ENCODE results near the gene HLTF.

Gene HLTF

DNA sequence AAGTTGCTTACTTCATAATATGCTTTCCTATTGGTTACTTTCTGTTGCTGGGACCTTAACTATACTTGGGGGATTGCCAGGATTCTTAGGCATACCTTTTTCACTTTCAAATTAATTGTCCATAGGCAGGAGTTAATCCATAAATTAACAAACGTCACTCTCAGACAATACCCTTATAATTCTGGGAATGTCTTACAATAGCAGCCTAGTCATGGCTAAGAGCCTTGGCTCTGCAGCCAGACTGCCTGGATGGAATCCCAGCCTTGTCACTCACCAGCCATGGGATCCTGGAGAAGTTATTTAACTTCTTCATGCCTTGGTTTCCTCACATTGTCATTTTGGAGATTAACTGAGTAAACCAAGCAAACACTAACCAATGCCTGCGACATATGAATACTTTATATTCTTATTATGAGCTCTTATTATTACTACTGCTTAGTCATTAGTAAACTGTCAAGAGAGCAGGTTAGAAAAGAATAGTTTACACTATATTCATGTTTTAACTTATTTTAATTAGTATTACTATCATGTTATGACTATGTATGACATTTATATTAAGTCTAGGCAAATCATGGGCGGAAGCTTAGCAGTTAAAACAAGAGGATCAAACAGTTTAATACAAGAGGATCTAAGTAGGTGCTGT, 66.0 kb downstream of the HLTF start:
- H3K4me3 ChIP-seq (ENCODE audit: low read depth, low read length): no peak overlapping the region
- TF ChIP-seq, protein P1, sequence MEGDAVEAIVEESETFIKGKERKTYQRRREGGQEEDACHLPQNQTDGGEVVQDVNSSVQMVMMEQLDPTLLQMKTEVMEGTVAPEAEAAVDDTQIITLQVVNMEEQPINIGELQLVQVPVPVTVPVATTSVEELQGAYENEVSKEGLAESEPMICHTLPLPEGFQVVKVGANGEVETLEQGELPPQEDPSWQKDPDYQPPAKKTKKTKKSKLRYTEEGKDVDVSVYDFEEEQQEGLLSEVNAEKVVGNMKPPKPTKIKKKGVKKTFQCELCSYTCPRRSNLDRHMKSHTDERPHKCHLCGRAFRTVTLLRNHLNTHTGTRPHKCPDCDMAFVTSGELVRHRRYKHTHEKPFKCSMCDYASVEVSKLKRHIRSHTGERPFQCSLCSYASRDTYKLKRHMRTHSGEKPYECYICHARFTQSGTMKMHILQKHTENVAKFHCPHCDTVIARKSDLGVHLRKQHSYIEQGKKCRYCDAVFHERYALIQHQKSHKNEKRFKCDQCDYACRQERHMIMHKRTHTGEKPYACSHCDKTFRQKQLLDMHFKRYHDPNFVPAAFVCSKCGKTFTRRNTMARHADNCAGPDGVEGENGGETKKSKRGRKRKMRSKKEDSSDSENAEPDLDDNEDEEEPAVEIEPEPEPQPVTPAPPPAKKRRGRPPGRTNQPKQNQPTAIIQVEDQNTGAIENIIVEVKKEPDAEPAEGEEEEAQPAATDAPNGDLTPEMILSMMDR (IDR thresholded peaks at IDR 0.05; ENCODE audit: low read depth, low read length): no peak

DNA sequence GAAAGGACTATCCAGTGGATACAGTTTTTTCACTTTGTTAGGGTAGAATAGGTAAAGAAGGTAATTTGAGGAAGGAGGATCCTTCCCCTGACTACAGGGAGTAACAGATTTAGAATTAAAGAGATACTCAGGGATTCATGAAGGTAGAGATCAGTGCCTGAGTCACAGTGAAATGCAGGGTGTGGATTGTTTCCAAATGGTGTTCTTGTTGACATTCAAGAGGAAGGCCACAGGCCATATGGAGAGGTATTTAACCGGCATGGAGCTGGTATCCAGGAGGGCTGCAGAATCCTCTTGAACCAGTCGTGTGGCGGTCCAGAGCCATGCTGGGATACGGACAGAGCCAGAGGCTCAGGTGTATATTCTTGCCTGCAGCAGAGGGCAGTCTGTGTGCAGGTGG, 66.8 kb downstream of the HLTF start:
- H3K4me3 ChIP-seq (ENCODE audit: low read depth, low read length): no peak overlapping the region
- TF ChIP-seq, protein P1 (IDR thresholded peaks at IDR 0.05; ENCODE audit: low read depth, low read length): no peak

DNA sequence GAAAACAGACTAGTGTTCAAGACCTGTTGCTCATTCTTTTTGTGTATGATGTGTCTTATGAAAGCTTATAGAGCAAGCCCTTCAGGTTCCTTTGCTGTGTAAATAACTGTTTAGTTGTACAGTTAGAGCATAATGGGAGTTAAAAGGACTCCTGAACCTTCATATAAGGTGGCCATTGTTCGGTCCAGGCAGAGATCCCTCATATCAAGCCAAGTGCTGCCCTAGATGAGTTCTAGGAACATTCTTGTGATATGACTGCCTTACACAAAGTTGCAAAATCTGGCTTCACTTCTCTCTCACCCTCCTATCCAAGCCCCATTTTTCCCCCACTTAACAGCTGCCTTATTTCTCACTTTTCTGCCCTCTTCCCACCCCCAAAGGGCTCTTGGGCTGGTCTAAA, 68.1 kb downstream of the HLTF start:
- TF ChIP-seq, protein P1 (IDR thresholded peaks at IDR 0.05; ENCODE audit: low read depth, low read length): no peak
- no peak overlapping the region for H3K4me3 ChIP-seq (ENCODE audit: low read depth, low read length)

DNA sequence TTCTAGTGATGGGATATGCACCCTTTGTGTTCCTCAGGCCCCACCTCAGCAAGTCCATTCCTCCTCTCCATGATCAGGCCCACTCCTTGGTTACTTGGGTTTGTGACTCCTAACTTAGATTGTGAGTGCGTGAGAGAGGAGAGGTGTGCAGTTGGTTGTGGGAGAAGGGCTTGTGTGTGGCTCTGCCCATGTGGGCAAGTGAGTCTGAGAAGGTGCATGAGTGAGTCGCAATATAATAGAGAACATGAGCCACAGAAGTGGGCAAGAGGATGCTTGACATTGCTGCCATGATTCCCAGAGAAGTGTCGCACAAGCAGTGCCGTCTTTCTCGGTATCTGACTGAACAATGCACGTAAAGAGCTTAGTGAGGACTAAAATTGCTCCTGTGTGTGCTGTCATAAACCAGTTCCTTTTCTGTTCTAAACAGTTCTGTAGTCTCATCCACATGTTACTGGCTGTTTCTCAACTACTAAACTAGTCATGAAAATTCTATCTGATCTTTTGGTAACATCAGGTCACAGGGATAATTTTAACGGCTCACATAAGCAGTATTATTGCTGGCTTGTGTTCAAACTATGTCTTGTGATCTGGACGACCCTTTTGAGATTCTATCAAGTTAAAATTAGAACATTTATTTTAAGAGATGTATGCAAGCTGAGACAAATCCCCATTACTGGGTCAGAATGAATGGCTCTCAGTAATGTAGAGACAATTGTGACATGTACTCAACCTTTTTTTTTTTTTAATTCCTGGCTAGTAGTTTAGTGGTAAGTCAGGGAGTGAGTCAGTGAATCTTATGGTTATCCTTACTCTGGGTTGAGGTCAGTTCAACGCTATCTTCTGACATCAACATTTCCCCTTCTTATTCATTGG, 69.4 kb downstream of the HLTF start:
- no peak overlapping the region for H3K4me3 ChIP-seq (ENCODE audit: low read depth, low read length)
- TF ChIP-seq, protein P1 (IDR thresholded peaks at IDR 0.05; ENCODE audit: low read depth, low read length): no peak

DNA sequence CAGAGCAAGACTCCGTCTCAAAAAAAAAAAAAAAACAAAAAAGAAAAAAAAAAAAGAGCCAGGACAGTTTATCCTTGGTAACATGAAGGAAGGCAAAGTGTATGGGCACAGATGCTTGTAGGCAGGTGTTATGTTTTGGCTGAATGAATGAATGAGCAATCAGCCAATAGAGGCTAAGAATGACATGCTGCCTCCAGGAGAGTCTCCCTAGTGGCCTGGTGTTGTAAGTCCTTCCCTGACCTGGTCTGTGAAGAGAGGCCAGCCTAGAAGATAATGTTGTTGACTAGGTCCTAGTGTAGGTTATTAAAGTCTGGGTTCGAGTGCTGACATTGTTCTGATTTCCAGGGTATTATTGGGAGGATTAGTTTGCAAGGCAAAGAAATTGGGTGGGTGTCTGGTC, 70.1 kb downstream of the HLTF start:
- no peak overlapping the region for H3K4me3 ChIP-seq (ENCODE audit: low read depth, low read length)
- TF ChIP-seq, protein P1 (IDR thresholded peaks at IDR 0.05; ENCODE audit: low read depth, low read length): no peak

DNA sequence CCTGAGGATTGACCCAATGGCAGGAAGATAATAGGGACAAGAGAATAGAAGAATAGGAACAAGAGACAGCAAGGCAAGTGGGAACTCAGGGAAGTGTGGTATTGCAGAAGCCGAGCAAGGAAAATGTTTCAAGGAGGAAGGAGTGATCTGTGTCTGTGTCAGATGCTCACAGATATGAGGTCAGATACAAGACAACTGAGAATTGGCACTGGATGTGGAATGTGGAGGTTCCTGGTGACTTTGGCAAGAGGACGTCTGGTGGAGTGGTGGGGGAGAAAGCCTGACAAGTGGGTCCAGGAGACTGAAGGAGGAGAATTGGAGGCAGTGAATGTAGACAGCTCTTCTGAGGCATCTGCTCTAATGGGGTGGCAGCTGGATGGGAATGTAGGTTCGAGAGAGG, 70.9 kb downstream of the HLTF start:
- no peak overlapping the region for H3K4me3 ChIP-seq (ENCODE audit: low read depth, low read length)
- TF ChIP-seq, protein P1 (IDR thresholded peaks at IDR 0.05; ENCODE audit: low read depth, low read length): no peak

DNA sequence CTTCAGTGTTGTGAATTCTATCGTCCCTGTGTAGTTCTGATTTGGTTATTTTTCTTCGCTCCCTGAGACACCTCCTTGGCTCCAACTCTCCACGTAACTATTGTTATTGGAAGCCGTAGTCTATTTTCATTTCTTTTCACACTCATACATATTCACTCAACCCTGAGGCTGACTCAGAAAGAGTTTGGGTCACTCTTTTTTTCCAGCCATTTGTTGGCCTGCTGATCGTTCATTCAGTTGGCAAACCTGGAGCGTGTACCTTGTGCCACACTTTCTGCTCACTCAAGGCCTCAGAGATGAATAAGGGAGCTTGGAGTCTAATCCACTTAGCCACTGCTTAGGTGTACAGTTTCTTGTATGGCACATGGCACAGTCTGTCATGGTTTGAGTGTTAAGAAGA, 72.6 kb downstream of the HLTF start:
- no peak overlapping the region for H3K4me3 ChIP-seq (ENCODE audit: low read depth, low read length)
- TF ChIP-seq, protein P1 (IDR thresholded peaks at IDR 0.05; ENCODE audit: low read depth, low read length): no peak
